GM13977 (cell line): ENCODE measurements around the gene KCNH8.

Experiments used
- DNase-seq: peaks from one replicate; pipeline ENCODE4 v3.0.0; 2012; ENCODE audit warnings: low spot score
- CTCF ChIP-seq: IDR thresholded peaks from 2 replicates; pipeline ENCODE4 v1.5.1; 2012; ENCODE audit warnings: mild to moderate bottlenecking, control low read depth; ENCODE audit not compliant: insufficient read depth; ENCODE audit errors: extremely low read depth, missing control alignments
- in situ Hi-C: fragments of 300-500 bp; cut with MboI; formaldehyde crosslinking; loops from one replicate; pipeline ENCODE4 v1.12.0; 2022; ENCODE audit warnings: low sequenced_read_pairs, low pct_unique_long_range_greater_than_20kb, mixed read lengths, inconsistent platforms; ENCODE audit not compliant: unreplicated experiment

KCNH8 gene

GRCh38 chr3:19148768-19149091, 420 bp downstream of the KCNH8 start:
- DNase-seq, result no peak

GRCh38 chr3:19149368-19149767, 1.1 kb downstream of the KCNH8 start:
- in situ Hi-C loops, result no loop called here
- TF ChIP-seq CTCF, result no peak
- DNase-seq, result peak; percentile 17

More at GRCh38 chr3:19148768-19149091, 420 bp downstream of the KCNH8 start:
- TF ChIP-seq CTCF, result no peak
- in situ Hi-C loops, result no loop called here

GRCh38 chr3:19151171-19151570, 2.9 kb downstream of the KCNH8 start:
- in situ Hi-C loops, result no loop called here
- no peak for TF ChIP-seq CTCF
- DNase-seq, result no peak

- DNase-seq, result no peak
- in situ Hi-C loops, result no loop called here
- no peak for TF ChIP-seq CTCF
Observed at GRCh38 chr3:19154693-19155250, 6.5 kb downstream of the KCNH8 start.

GRCh38 chr3:19155375-19155774, 7.1 kb downstream of the KCNH8 start:
- in situ Hi-C loops, result no loop called here
- no peak for TF ChIP-seq CTCF
- DNase-seq, result no peak

- in situ Hi-C loops, result no loop called here
- TF ChIP-seq CTCF, result no peak
- no peak for DNase-seq
Observed at GRCh38 chr3:19159966-19160635, 11.8 kb downstream of the KCNH8 start.
